ENCODE measurements around the gene GATB.

- no peak for TF ChIP-seq CTCF (IDR thresholded peaks at IDR 0.05; ENCODE audit: insufficient read depth, low read length, poor library complexity, severe bottlenecking)
- no peak for TF ChIP-seq EZH2phosphoT487 (conservative IDR thresholded peaks at IDR 0.05; ENCODE audit: low read length)
Observed at GRCh38 chr4:151809716-151810115, 48.9 kb upstream of the GATB start.

All from SU-DHL-6 (cell line).